Measurements from ENCODE around the gene ARHGEF12.

Gene ARHGEF12

GRCh38 chr11:120510406-120511115 lies 174.3 kb downstream of the ARHGEF12 start:
- H3K27ac Mint-ChIP-seq: no peak overlapping the region

GRCh38 chr11:120511116-120511819 lies 175.1 kb downstream of the ARHGEF12 start, which contains the start of gene GRIK4:
TSS of gene GRIK4 (plus strand) at chr11:120511748. CDS start at chr11:120660319, 148,571 bp downstream.
- Mint-ChIP-seq H3K27ac (no peak within 1 kb of the TSS), H3K4me1 (ENCODE audit: low read depth) (peaks cover 3% of the 10 kb centered on the region), H3K4me3 (no peak within 1 kb of the TSS), H3K36me3 (ENCODE audit: low read depth) (no peaks in the 10 kb centered on the region), H3K27me3 (peaks cover 86% of the 10 kb centered on the region), H3K9me3 (no peaks in the 10 kb centered on the region)
- peak; percentile 86 for DNase-seq

More at GRCh38 chr11:120510406-120511115, 174.3 kb downstream of the ARHGEF12 start:
- Mint-ChIP-seq H3K27me3 (peaks cover 84% of the 10 kb centered on the region), H3K4me3 (no peak overlapping the region), H3K36me3 (ENCODE audit: low read depth) (no peaks in the 10 kb centered on the region), H3K9me3 (no peaks in the 10 kb centered on the region), H3K4me1 (ENCODE audit: low read depth) (peaks cover 2% of the 10 kb centered on the region)
- DNase-seq: no peak

GRCh38 chr11:120511820-120512738 lies 175.9 kb downstream of the ARHGEF12 start:
- Mint-ChIP-seq H3K27ac (no peak overlapping the region), H3K4me3 (no peak overlapping the region), H3K4me1 (ENCODE audit: low read depth) (peaks cover 6% of the 10 kb centered on the region), H3K27me3 (peaks cover 82% of the 10 kb centered on the region), H3K36me3 (ENCODE audit: low read depth) (no peaks in the 10 kb centered on the region), H3K9me3 (no peaks in the 10 kb centered on the region)
- DNase-seq: no peak

- Mint-ChIP-seq H3K9me3 (no peaks in the 10 kb centered on the region), H3K4me3 (no peak overlapping the region), H3K27me3 (peaks cover 82% of the 10 kb centered on the region), H3K27ac (no peak overlapping the region), H3K36me3 (ENCODE audit: low read depth) (no peaks in the 10 kb centered on the region), H3K4me1 (ENCODE audit: low read depth) (peaks cover 6% of the 10 kb centered on the region)
- DNase-seq: no peak
Measured at GRCh38 chr11:120512739-120513435, 176.7 kb downstream of the ARHGEF12 start.

- Mint-ChIP-seq H3K27ac (no peak overlapping the region), H3K4me3 (no peak overlapping the region), H3K9me3 (no peaks in the 10 kb centered on the region), H3K36me3 (ENCODE audit: low read depth) (no peaks in the 10 kb centered on the region), H3K27me3 (peaks cover 78% of the 10 kb centered on the region), H3K4me1 (ENCODE audit: low read depth) (peaks cover 6% of the 10 kb centered on the region)
- DNase-seq: no peak
Measured at GRCh38 chr11:120513436-120514315, 177.5 kb downstream of the ARHGEF12 start.

- Mint-ChIP-seq H3K36me3 (ENCODE audit: low read depth) (no peaks in the 10 kb centered on the region), H3K9me3 (no peaks in the 10 kb centered on the region), H3K4me1 (ENCODE audit: low read depth) (peaks cover 6% of the 10 kb centered on the region), H3K27me3 (peaks cover 73% of the 10 kb centered on the region), H3K4me3 (no peak overlapping the region), H3K27ac (no peak overlapping the region)
- no peak for DNase-seq
Measured at GRCh38 chr11:120514541-120515121, 178.4 kb downstream of the ARHGEF12 start.

GRCh38 chr11:120515186-120515723 lies 179.0 kb downstream of the ARHGEF12 start:
- Mint-ChIP-seq H3K9me3 (no peaks in the 10 kb centered on the region), H3K4me1 (ENCODE audit: low read depth) (peaks cover 6% of the 10 kb centered on the region), H3K27me3 (peaks cover 70% of the 10 kb centered on the region), H3K36me3 (ENCODE audit: low read depth) (no peaks in the 10 kb centered on the region), H3K27ac (no peak overlapping the region), H3K4me3 (no peak overlapping the region)
- DNase-seq: no peak

GRCh38 chr11:120516461-120517389 lies 180.5 kb downstream of the ARHGEF12 start:
- H3K36me3 Mint-ChIP-seq (ENCODE audit: low read depth): no peaks in the 10 kb centered on the region
- H3K27me3 Mint-ChIP-seq: peaks cover 71% of the 10 kb centered on the region
- H3K4me3 Mint-ChIP-seq: no peak overlapping the region
- H3K4me1 Mint-ChIP-seq (ENCODE audit: low read depth): peaks cover 4% of the 10 kb centered on the region
- DNase-seq: no peak
- no peak overlapping the region for H3K27ac Mint-ChIP-seq
- H3K9me3 Mint-ChIP-seq: no peaks in the 10 kb centered on the region

GRCh38 chr11:120517390-120517761 lies 181.2 kb downstream of the ARHGEF12 start:
- Mint-ChIP-seq H3K4me3 (no peak overlapping the region), H3K4me1 (ENCODE audit: low read depth) (peaks cover 4% of the 10 kb centered on the region), H3K36me3 (ENCODE audit: low read depth) (no peaks in the 10 kb centered on the region), H3K27ac (no peak overlapping the region), H3K9me3 (no peaks in the 10 kb centered on the region), H3K27me3 (peaks cover 71% of the 10 kb centered on the region)
- no peak for DNase-seq

GRCh38 chr11:120517801-120518291 lies 181.6 kb downstream of the ARHGEF12 start:
- Mint-ChIP-seq H3K27ac (no peak overlapping the region), H3K9me3 (no peaks in the 10 kb centered on the region), H3K4me1 (ENCODE audit: low read depth) (peaks cover 4% of the 10 kb centered on the region), H3K36me3 (ENCODE audit: low read depth) (no peaks in the 10 kb centered on the region), H3K27me3 (peaks cover 70% of the 10 kb centered on the region), H3K4me3 (no peak overlapping the region)
- DNase-seq: no peak

- no peak for DNase-seq
- no peaks in the 10 kb centered on the region for H3K36me3 Mint-ChIP-seq (ENCODE audit: low read depth)
- H3K27ac Mint-ChIP-seq: no peak overlapping the region
- H3K4me1 Mint-ChIP-seq (ENCODE audit: low read depth): peaks cover 4% of the 10 kb centered on the region
- peaks cover 70% of the 10 kb centered on the region for H3K27me3 Mint-ChIP-seq
- H3K9me3 Mint-ChIP-seq: no peaks in the 10 kb centered on the region
- H3K4me3 Mint-ChIP-seq: no peak overlapping the region
Measured at GRCh38 chr11:120518356-120518755, 182.1 kb downstream of the ARHGEF12 start.

- Mint-ChIP-seq H3K4me3 (no peak overlapping the region), H3K27ac (no peak overlapping the region), H3K36me3 (ENCODE audit: low read depth) (no peaks in the 10 kb centered on the region), H3K9me3 (no peaks in the 10 kb centered on the region), H3K4me1 (ENCODE audit: low read depth) (peaks cover 4% of the 10 kb centered on the region), H3K27me3 (peaks cover 68% of the 10 kb centered on the region)
- DNase-seq: no peak
Measured at GRCh38 chr11:120519474-120519873, 183.3 kb downstream of the ARHGEF12 start.

Measured in activated T-cell treated with anti-CD3 and anti-CD28 coated beads, Interleukin-2, amount 50 U/mL, for 24 hours (primary cell).